GM19372 (cell line): ENCODE results near the gene MYO1D.
"Not testable (repeated sequence)": the region's sequence is repeated elsewhere in the genome, so short reads cannot be mapped to it uniquely, and the experiment has no call there.

Source experiments
- ATAC-seq: cut with Tn5 transposase; IDR thresholded peaks from one replicate; pipeline ENCODE4 v1.9.1; 2021; ENCODE audit warnings: mild to moderate bottlenecking, low read depth, moderate library complexity; ENCODE audit not compliant: unreplicated experiment

Gene MYO1D

DNA sequence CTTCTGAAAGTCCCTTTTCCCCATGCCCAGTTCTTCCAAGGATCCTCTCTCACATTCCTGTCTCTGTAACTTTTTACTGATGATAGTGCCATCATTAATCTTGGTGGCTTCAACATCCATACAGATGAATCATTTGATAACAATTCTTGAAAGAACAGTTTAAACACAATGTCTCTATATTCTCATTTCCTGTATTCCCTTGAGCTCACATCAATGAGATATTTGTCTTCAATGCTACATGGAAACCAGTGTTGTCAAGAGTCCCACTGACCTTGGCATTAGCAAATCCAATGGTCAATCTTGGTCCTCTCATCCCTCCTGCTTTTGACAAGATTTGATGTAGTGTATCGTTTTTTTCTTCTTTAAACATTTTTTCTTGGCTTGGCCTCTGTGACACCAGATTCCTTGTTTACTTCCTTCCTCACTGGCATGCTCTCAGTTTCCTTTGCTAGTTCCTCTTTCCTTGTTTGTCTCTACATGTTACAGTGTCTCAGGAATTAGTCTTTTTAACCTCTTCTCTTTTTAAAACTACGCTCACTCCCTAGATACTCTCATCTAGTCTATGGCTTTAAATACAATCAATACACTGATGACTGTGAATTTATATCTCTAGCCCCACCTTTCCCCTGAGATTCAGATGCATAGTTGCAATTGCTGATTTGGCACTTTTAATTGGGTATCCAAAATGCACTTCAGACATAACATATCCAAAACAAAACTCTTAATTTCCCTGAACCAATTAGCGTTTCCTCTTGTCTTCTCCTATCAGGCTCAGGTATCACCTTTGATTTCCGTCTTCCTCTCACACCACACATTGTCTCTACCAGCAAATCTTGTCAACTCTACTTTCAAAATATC lies 134.0 kb downstream of the MYO1D start:
- ATAC-seq: no peak

DNA sequence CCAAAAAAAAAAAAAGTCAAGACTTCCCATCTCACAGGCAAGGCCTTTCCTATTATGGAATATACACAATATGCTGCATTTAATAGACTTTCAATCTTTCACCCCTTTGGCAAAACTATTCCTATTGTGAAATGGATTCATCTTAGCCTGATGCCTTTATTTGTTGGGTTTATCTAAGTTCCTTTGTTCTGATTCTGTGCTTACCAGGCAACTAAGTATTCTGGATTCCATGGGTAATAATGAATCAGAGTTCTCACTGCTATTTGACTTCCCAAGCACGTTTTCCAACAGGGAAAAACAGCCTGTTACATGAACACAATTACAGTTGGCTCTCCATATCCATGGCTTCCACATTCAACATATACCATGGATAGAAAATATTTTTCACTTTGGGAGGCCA lies 135.5 kb downstream of the MYO1D start:
- ATAC-seq: no peak

DNA sequence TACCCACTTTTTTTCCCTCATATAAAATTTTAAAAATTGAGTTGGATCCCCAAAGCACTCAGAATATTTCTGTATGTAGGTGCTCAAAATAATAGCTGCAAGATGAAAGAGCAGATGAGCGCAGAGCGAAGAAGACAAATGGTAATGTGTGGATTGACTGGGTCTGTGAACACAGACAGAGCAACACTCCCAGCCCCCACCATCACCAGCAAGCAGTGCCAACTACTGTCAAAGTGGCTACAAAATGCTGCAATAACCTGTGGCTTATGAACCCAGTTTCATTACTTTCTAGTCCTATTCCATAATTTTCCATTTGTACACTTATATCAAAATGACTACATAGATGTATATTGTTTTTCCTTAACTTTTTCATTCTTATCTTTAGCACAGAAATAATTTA lies 137.2 kb downstream of the MYO1D start:
- ATAC-seq: no peak

- ATAC-seq: not testable (repeated sequence)
These were observed 137.8 kb downstream of the MYO1D start for GRCh38 chr17:32739151-32739550.

DNA sequence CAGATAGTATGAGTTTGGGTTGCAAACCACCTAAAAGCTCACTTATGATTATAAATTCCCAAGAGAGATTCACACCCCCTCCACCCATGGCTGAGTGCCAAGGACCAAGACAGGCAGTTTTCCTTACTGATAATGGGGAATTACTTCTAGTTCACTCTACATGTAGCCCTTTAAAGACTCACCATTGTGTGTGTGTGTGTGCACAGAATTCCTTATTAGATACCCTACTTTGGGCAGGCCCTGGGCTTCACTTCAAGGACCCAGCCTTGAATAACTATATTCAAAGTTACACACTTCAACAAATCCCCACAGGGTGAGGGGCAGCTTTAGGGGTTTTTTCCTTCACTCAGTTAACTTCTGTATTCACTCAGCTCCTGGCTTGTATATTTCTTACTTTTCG lies 143.5 kb downstream of the MYO1D start:
- ATAC-seq: no peak

DNA sequence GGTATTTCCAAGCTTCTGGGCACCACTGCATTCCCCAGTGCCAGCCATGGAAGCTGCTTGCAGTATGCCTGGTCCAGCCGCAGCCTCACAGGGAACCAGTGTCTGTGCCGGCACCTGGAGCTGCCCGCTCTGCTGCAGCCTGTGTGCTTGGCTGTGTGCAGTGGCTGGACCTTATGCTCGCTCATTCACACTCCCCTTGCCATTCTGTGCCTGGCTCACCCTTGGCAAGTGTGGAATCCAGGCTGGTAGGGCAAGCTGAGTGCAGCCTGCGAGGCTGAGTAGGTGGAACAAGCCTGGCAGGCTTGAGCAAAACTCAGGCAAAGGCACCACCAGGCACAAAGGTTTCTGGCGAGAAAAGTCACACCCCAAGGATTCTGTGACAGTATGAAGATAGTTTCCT lies 144.0 kb downstream of the MYO1D start:
- no peak for ATAC-seq

DNA sequence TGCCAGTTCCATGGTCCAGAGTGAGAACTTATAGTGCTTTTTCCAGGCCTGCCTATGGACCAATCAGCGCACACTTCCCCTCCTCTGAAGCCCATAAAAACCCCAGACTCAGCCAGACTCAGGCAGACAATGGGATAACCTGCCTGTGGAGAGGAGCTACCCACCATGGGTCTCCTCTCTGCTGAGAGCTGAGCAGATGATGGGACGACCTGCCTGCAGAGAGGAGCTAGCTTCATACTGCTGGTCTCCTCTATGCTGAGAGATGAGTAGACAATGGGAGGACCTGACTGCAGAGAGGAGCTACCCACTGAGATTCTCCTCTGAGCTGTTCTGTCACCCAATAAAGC lies 144.7 kb downstream of the MYO1D start:
- ATAC-seq: no peak

- ATAC-seq: no peak
These were observed 145.2 kb downstream of the MYO1D start for GRCh38 chr17:32731556-32732295.

GRCh38 chr17:32727681-32728080 lies 149.2 kb downstream of the MYO1D start:
- no peak for ATAC-seq

DNA sequence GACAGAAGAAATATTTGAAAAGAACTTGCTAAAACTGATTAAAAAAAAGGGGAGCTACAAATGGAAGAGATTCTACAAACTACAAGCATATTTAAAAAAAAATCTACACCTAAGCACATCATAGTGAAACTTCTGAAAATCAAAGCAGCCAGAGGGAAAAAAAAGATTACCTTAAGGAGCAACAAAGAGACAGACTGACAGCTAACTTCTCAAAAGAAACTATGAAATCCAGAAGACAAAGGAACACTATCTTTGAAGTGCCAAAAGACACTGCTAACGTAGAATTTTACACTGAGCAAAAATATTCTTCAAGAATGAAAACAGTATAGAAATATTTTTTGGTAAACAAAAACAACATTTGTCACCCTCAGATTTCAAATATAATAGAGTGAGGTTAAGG lies 151.2 kb downstream of the MYO1D start:
- ATAC-seq: no peak

GRCh38 chr17:32723310-32723955 lies 153.5 kb downstream of the MYO1D start:
- ATAC-seq: no peak

GRCh38 chr17:32722733-32723132 lies 154.2 kb downstream of the MYO1D start:
- ATAC-seq: no peak

- no peak for ATAC-seq
These were observed 156.3 kb downstream of the MYO1D start for GRCh38 chr17:32720671-32721070.

DNA sequence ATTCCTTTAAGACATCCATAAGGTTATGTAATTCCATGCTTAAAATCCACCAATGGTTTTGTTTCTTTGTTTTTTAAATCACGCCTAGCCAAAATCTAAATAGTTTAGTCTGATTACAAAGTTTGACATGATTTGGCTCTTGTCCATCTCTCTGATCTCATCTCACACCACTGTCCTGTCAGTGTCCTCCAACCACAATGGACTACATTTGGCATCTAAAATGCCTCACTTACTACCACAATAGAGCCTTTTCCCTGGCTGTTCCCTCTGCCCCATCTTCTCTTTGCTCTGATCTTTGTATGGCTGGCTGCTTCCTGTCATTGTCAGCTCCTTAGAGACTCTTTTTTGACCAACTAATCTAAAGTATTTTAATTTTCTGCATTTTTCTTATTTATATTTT lies 157.2 kb downstream of the MYO1D start:
- ATAC-seq: no peak

- ATAC-seq: not testable (repeated sequence)
These were observed 162.0 kb downstream of the MYO1D start for GRCh38 chr17:32714922-32715321.

GRCh38 chr17:32714206-32714605 lies 162.7 kb downstream of the MYO1D start:
- not testable (repeated sequence) for ATAC-seq

- ATAC-seq: no peak
These were observed 163.8 kb downstream of the MYO1D start for GRCh38 chr17:32713081-32713480.

DNA sequence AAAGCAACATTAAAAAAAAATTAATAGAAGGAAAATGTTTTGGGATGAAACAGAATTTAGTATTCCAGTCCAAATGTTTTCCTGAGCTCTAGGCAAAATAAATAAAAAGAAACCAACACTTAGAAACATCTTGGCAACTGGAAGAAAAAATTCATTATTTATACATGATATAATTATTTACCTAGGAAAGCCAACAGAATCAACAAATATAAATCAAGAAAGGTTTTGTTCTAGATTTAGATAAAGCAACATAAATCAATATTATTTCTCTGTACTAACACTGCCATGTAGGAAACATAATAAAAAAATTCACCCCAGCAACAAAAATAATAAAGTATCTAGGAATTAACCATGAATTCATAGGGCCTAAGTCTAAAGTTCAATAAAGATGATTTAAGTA lies 167.4 kb downstream of the MYO1D start:
- ATAC-seq: no peak

DNA sequence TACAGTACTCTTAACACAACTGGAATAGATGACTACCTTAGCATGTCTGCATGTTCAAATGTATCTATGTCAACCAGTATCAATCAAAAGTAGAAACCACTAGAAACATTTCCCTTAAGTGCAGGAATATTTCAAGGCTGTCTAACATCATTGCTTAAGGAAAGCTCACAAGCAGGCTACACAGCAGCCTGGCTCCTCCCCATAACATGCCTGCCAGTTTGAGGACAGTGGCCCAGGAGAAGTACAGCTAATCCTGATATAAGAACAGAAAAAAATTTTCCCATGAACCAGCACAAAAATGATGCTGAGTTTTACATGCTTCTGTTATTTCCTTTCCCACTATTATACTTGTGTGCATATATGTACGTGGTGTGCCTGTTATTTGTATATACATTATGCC lies 175.1 kb downstream of the MYO1D start:
- ATAC-seq: no peak

GRCh38 chr17:32699247-32699646 lies 177.7 kb downstream of the MYO1D start:
- no peak for ATAC-seq
